ENCODE data around the gene RBMS1.

Gene RBMS1

GRCh38 chr2:160239436-160239835 is 254.2 kb downstream of the RBMS1 start:
- DNase-seq (ENCODE audit: extremely low read depth, low read depth): no peak
- TF ChIP-seq CTCF (IDR thresholded peaks at IDR 0.05; ENCODE audit: low read depth, low read length, missing control alignments): no peak
- H3K4me3 ChIP-seq (replicated peaks; ENCODE audit: low read depth, low read length): no peak overlapping the region

DNA sequence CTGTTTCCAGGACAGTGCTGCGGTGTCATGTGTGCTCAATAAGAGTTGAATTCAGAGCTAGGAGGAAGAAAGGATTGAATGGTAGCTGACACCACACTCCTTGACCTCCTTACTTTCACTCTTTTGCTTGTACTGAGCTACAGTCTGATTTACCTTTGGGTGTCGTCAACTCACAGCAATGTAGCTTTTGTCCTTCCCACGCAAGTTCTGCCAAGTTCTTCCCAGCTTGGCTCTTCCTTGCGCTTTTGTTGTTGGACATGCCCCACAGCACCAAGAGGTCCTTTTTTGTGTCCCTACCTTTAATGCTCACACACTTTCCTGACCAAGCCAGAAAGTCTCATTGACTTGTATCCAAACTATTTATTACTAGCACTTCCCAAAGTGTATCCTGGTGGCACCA is 255.2 kb downstream of the RBMS1 start:
- DNase-seq (ENCODE audit: extremely low read depth, low read depth): no peak
- no peak for TF ChIP-seq CTCF (IDR thresholded peaks at IDR 0.05; ENCODE audit: low read depth, low read length, missing control alignments)
- no peak overlapping the region for H3K4me3 ChIP-seq (replicated peaks; ENCODE audit: low read depth, low read length)

DNA sequence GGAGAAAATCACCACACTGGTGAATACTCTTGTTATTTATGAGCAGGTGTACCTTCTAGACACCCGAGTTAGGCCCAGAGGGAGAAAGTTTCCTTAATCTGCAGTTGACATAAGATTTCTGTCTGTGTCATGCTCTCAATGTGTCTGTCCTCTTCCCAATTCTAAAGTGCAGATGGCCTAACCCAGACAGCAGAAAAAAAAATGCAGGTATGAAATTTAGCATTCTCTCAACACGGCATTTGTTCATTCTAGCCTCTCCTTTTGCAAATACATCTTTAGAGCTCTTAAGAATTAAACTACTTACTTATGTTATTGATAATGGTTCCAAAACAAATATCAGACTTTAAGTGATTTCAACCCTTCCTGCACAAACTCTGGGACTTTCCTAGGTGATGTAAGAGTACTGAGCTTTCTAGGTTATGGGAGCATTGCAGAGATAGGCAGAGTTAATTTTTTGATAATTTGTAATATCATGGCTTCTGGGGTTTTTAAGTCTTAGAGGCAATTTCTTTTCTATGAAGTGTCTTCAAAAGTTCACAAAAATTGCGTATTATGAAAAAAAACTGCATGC is 260.6 kb downstream of the RBMS1 start:
- no peak for DNase-seq (ENCODE audit: extremely low read depth, low read depth)
- TF ChIP-seq CTCF (IDR thresholded peaks at IDR 0.05; ENCODE audit: low read depth, low read length, missing control alignments): no peak
- H3K4me3 ChIP-seq (replicated peaks; ENCODE audit: low read depth, low read length): no peak overlapping the region

GRCh38 chr2:160229591-160229990 is 264.0 kb downstream of the RBMS1 start:
- no peak overlapping the region for H3K4me3 ChIP-seq (replicated peaks; ENCODE audit: low read depth, low read length)
- TF ChIP-seq CTCF (IDR thresholded peaks at IDR 0.05; ENCODE audit: low read depth, low read length, missing control alignments): no peak
- no peak for DNase-seq (ENCODE audit: extremely low read depth, low read depth)

DNA sequence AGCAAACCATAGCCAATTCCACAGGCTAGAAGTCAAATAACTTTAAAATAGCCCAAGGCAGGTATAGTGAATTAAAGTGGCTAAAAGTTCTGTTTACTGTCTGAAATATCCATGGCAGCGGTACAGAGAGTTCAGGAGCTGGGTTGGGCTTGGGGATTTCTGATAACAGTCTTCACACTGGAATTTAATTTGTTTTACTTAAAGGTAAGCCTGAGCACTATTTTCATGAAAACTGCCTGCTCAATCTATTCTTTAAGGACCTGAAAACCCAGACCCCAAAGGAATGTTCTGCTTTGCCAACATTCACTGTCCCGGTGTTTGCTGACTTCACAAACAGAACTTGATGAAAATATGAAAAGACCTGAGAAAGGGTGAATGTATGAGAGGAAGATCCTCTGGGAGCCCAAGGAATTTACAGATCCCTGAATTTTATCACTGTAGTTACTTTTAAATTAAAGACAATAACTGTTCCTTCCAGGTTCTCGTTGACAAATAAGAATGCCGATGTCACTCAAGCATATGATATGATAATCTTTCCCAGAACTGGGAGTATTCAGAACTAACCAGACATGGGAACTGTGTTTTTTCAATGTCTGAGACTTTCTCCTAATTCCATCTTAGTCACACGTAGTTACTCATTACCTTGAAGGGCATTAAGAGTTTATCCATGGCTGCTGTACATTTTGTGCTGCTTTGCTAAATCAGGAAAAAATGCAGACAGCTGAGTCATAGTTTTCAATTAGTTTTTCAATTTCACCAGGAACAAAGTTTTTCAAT is 265.3 kb downstream of the RBMS1 start:
- no peak for TF ChIP-seq CTCF (IDR thresholded peaks at IDR 0.05; ENCODE audit: low read depth, low read length, missing control alignments)
- H3K4me3 ChIP-seq (replicated peaks; ENCODE audit: low read depth, low read length): no peak overlapping the region
- DNase-seq (ENCODE audit: extremely low read depth, low read depth): no peak

- no peak overlapping the region for H3K4me3 ChIP-seq (replicated peaks; ENCODE audit: low read depth, low read length)
- TF ChIP-seq CTCF (IDR thresholded peaks at IDR 0.05; ENCODE audit: low read depth, low read length, missing control alignments): no peak
- no peak for DNase-seq (ENCODE audit: extremely low read depth, low read depth)
These were observed 266.2 kb downstream of the RBMS1 start for GRCh38 chr2:160227293-160227915.

Data from HFF-Myc (cell line).